NCI-H2107 (cell line): Measurements from ENCODE around the gene PRR23A.

Experiments used
- DNase-seq: peaks from one replicate; lab custom pipeline; 2025; lab: John Stamatoyannopoulos, UW

The PRR23A gene

GRCh38 chr3:138972941-138973340, 33.1 kb downstream of the PRR23A start:
- no peak for DNase-seq

- no peak for DNase-seq
Measured at GRCh38 chr3:138971766-138972320, 34.2 kb downstream of the PRR23A start.

- DNase-seq, result no peak
Measured at GRCh38 chr3:138964923-138965322, 41.1 kb downstream of the PRR23A start.

DNA sequence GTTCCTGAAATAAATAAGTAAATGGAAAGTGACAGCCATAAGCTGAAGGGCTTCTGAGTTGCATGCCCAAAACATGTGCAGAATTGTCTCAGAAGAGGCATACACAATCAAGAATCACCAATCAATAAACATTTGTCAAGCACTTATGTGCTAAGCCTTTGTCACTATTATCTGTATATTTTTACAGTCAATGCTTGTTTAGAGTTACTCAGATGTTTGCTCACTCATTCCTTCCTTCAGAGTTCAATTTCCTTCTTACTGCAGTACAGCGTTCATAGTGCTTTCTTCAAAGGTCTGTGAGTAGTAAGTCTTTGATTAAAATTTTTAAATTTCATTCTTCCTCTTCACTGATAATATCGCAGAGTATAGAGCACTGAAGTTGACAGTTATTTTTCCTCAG, 41.8 kb downstream of the PRR23A start:
- DNase-seq, result no peak

- DNase-seq, result no peak
Measured at GRCh38 chr3:138962854-138963560, 43.1 kb downstream of the PRR23A start.

DNA sequence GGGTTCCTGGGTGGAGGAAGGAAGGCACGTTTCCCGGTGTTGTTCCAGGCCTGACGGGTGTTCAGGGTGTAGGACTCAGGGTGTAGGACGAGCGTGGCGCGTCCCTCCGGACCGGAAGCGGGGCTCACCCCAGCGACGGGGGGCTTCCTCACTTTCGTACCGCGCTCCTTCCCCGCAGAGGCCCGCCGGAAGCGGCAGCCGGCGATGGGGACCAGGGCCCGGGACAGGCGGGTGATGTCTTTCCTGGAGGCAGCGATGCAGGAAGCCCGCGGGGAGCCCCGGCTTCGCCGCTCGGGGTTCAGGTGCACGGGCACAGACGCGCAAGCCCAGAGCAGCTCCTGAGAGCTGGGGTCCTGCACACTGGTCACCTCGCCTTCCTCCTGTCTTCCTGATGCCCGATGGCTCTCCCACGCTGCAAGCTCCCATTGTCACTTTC, 45.6 kb downstream of the PRR23A start:
- DNase-seq, result no peak
